Stromal cell of bone marrow (primary cell): ENCODE measurements around the gene HTT.

Experiments used
- DNase-seq: peaks from one replicate; pipeline ENCODE4 v3.0.0-alpha.2; 2012; ENCODE audit warnings: low read depth

Gene HTT

DNA sequence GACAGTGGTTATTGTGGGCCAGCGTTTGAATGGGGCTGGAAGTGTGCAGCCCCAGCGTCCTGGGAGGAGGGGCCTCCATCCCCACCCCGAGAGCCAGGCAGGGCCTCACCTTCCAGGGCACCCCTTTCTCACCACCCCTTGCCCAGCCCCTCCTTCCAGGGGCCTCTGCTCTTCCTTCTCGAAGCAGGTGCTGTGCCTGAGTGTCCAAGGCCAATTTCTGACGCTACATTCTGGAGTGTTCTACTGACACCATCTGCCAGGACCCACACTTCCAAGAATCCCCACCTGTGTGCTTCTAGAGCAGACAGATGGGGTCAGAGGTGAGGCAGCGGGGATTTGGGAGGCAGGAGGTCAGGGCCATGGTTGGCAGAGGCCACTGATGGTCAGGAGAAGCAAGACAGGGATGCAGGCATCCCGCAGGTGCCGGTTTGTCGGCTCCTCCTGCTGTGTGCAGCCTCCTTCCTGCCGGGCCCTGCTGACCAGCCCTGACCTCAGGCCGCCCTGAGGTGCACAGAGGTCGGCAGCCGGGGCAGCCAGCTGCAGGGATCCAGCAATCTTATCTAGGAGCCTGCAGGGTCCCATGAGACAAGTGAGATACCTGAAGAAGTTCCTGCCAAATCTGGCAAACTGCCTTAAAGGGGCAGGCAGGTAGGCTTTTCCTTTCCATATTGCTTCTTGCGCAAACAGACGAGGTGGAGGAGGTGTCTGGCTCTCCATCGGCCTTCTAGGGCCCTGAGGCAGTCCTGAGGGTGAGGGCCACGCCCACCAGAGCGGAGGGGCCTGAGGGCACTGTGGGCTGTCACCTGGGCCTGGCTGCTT, 193.3 kb downstream of the HTT start:
- no peak for DNase-seq

DNA sequence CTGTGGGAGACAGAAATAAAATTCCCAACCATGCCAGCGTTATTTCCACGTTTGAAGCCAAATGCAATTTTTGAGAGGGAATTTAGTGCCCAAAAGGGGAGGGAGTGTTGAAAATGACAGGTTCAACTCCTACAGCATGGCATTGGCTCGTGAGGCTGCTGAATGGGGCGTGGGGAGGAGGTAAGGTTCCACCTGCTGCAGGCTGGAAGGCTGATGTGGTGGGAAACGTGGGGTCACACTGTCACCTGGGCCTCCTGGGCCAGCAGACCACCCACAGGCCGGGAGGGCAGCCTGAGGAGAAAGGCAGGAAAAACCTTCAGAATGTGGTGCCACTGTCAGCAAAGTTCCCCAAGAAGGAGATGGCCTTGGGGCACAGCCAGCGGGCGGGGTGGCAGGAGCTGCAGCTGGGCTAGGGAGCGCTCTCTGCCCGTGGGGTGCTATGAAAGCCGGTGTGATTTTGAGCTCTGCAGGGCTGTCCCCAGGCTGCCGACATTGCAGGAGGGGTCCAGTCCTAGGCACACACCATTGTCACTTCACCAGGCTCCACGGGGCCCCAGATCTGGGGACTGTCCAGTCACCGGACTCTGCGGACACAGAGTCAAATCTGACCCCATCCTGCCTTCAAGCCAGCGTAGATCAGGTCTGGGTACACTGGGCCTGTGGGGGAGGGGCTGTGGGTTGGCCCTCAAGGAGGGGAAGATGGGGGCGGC, 194.1 kb downstream of the HTT start:
- DNase-seq: no peak

DNA sequence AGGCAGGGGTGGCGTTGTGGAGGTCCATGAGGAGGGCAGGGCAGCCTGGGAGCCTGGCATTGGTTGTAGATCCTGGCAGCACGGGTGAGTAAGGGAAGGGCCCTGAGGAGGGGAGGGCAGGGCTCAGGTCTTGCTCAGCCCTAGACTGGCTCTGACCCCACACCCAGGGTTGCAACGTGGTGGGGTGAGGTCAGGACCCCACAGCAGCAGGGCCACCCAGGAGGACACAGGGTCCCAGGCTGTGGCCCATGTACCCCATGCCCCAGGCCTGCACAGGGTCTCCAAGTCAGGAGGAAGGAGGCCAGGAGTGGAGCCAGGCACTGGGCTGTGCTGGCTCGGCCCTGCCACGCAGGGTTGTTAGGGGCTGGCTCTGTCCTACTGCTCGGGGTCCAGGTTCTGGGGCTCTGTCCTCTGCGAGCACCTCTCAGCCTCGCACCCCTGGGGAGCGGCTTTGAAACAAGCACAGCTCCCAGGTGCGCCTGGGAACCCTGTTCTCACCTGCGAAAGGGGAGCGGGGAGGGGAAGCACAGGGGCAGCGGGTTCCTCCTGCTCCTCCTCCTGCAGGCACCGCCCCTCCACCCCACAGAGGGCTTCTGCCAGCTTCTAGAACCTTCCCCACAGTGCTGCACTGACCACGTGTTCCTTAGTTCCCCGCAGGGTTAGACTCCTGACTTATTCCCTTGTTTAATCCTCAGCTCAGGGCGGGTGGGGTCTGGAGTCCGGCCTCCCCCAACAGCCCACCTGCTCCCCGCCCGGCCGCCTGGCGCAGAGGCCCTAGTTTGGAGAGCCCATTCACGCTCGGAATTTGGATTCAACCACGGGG, 194.8 kb downstream of the HTT start:
- DNase-seq: no peak

DNA sequence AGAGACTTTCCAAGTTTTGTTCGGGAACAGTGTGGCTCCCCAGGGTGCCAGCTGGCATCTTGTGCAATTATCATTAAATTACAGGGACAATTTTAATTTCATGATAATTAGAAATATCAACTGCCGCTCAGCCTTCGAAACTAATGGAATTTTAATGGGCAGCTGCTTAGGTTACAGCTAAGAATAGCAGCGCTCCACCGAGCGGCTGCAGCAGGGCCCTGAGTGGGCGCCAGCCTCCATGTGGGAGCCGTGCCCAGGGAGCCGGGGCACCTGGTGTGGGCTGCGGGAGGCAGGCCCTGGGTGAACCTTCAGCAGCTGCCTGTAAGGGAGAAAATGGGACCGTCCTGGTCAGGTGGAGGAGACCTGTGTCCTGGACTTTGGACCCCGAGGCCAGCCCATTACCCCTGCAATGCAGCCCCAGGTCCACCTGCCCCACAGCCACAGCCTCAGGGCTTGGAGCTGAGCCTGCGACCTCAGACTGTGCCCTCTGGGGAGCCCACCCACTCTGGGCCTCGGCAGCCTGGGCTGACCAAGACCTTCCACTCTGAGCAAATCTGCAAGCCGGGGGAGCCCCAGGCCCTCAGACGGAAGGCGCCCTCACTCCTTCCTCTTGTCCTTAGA, 195.6 kb downstream of the HTT start:
- no peak for DNase-seq

DNA sequence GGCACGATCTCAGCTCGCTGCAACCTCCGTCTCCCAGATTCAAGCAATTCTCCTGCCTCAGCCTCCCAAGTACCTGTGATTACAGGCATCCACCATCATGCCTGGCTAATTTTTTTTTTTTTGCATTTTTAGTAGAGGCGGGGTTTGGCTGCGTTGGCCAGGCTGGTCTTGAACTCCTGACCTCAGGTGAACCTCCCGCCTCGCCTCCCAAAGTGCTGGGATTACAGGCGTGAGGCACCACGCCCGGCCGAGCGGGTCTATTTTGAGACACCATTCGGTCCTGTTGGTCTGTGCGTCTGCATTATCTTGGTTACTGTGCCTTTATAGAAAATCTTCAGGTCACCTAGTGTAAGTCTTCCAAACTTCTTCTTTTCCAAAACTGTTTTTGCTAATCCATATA, 196.7 kb downstream of the HTT start:
- no peak for DNase-seq

DNA sequence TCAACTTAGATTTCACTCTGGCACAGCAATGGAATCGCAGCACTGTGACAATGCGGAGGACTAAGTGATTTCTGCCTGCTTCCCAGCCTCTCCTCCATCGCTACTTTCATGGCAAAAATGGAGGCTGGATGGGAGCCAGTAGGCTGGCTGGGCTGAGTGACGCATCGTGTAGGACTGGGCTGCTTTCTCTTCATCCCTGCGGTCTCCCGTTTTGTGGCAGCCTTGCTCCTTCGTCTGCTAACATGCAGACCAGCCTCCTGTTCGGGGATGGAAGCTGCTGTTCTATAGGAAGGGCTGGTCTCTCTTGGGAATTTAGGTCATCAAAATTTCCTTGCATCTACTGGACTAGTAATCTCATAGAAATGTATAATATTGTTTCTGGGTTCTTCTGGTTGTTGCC, 202.5 kb downstream of the HTT start:
- DNase-seq: no peak

DNA sequence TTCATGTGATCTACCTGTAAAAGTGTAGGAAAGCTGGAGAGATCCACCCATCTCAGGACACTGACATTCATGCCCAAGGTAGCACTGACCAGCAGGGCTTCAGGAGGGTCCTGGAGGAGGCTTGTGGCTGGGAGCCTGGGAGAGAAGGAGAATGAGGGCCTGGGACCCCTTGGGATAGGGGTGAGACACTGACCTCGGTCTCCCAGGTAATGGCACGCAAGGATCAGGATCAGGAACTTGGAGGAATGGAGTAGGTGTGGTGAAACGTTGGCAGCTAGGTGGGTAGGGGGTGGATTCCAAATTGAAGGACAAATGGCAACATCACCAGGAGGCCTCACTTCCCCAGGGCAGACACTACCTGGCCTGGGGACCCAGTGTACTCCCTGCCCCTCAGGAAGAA, 206.0 kb downstream of the HTT start:
- DNase-seq: no peak

DNA sequence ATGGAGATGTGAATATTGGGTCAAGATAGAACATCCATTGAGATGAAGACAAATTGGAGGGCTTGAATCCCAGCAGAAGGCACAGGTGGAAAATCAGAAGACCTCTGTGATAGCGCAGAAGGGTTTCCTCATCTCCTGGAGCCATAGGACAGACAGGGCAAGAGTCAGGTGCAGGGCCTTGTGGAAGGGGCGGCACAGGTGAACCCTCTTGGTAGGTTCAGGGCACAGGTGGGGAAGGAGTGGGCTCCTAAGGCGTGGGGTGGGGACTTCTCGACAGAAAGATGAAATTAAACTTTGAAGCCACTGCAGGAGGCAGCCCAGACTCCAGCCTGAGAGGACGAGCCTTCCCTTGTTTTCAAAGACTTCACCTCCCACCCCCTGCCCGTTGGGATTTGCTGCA, 209.0 kb downstream of the HTT start:
- DNase-seq: no peak

DNA sequence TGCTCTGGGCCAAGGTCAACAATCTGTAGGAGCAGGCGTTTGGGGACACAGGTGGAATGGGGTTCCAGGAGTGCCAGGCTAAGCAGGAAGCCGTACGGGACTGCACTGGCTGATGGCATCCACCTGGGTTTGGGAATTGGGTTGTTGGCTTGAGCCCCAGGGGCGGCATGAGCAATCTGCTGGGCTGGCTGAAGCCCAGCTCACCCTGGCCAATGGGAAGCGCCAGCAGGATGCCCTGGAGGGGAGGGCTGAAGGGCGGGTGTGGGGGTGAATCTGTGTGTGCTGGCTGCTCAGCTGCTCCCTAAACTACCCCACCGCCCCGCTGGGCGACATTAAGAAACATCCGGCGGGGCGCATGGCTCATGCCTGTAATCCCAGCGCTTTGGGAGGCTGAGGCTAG, 209.4 kb downstream of the HTT start:
- no peak for DNase-seq

DNA sequence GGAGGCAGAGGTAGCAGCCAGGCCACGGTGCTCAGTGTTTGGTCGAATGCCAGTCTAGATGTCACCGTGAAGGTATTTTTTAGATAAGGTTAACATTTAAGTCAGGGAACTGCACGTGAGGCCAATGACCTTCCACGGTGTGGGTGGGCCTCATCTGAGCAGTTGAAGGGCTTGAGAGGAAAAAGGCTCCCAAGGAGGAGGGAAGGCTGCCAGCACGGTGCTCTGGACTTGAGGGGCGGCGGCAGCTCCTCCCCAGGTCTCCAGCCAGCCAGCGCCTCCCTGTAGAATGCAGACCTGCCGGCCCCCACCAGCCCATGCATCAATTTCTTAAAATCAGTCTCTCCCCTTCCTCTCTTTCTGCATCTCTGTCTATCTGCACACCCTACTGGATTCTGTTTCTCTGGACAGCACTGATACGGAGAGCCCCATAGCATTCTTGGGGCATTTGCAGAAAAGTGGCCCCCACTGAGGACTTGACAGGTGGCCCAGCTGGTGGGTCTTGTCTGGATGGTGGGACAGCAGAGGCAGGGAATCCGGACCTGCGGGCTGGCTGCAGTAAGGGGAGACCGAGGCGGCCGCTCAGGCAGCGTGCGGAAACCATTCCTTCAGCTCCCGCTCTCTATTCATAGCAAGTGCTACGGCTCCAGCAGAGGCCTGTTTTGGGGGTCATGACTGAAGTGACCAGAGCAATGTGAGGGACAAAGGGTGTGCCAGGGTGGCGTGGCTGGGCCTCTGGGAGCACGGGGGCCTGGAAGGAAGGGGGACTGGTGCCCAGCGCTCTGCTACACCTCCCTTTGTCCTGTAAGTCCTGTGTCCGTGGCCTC, 210.5 kb downstream of the HTT start:
- no peak for DNase-seq

DNA sequence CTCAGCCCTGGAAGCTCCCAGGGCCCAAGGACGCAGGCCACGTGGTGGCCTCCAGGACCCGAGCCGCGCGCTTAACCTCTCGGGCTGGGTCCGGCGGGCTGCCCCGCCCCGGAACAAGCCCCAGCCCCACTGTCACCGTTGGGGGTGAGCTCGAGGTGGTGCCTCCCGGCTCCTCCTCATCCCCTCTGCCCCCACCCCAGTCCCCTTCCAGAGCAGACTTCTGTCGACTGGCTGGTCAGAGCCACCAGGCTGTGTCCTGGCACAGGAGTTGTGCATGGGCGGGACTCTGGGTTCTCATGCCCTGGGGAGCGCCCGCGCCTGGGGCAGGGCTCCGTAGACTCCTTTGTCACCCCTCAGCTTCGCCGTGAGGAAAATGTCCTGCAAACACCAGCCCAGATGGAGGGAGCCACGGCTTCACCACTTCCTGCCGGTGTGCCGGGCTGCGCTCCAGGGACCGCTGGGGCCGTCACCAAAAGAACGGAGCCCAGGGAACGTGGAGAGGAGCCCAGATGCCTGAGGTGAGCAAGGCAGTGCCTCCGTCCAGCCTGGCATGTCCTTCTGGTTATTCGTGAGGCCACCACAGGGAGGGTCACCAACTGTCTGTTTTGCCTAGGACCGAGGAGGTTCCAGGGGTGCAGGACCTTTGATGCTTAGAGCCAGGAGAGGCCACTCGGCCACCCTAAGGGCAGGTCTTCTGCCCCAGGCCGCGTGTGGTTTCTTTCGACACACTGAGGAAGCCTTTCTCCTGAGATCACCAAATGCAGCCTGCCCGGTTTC, 211.3 kb downstream of the HTT start:
- DNase-seq: peak; percentile 32

DNA sequence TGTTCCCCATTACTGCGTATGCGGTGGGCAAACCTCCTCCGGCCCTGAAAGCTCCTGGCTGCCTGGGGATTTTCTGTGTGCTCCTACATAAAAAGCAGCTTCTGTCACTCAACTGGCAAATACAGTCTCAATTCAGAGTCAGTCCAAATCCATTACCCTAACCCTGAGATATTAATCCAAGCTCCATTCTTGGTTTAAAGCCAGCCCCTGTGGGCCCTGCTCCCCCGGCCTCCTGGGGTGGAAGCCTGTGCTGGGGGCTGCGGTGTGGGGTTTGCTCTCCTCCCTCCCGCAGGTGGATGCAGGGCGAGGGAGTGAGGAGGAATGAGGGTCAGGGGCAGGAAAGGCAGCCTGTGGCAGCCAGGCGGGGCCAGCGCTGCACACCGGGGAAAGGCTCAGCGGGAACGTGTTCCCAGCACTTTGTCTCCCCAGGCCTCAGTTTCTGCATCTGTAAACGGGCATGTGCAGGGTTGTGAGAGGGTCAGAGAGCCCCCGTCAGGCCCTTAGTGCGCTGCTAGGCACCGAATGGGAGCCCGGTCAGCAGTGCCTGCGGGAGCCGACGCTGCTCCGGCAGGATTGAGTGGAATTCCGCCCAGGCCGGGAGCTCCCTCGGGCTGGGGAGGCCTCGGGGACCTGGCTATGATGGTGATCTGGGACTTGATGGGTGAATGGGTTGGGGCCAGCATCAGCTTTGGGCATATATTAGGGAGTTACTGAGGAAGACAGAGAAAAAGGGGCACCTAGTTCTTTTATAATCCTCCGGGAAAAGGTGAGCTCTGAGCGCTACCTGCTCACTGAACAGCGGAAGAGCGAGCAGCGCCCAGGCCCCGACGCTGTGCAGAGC, 212.1 kb downstream of the HTT start:
- no peak for DNase-seq

DNA sequence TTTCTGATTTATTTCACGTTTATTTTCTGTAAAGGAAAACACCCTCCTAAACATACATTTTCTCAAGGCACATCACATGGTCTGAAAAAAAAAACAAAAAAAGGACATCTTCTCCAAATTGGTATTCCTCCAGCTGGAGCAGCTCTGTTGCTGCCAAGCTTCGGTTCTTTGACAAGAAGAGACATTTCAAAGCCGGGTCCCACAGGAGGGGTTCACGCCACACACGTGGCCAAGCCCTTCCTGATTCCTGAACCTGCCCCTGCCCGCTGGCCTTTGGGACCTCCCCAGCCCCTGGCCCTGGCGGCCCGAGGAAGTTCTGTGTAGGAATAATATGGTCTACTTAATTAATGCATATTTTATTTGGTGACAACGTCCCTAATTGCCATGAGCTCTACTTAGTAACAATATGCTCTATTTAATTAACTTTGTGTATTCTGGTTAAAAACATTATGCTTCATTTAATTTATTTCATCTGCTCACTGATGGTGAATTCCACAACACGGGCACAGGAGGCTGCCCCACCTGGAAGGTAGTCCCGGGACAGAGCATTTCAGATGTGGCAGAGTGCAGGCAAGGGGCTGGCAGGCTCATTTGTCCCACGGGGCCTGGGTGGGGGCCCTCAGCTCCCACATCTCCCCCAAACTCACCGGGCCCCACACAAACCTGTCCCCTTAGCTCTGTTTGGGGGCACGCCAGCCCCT, 212.9 kb downstream of the HTT start:
- no peak for DNase-seq

DNA sequence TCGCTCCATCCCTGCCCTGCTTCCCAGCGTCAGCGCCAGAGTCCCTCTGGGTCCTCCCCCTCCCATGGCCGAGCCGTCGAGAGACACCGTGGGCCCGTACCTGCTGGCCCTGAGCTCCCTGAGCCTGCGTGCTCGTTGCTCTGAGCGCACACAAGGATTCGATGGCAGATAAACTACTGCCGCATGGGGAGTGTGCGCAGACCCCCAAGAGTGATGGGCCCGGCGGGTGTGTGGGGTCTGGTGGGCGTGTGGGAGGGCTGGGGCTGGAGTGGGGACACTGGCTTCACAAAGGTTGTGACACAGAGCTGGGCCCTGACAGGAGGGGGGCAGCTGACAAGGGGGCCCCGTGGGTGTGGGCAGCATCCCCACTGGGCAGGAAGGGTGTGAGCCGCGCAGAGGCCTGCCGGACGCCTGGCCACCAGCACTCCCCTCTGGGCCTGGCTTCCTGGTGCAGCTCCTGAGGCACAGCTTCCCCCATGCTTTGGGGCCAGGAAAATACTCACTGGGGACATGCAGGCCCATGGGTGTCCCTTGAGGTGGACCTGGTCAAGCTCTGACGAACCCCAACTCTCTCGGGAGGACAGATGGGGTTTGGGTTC, 213.6 kb downstream of the HTT start:
- DNase-seq: no peak

DNA sequence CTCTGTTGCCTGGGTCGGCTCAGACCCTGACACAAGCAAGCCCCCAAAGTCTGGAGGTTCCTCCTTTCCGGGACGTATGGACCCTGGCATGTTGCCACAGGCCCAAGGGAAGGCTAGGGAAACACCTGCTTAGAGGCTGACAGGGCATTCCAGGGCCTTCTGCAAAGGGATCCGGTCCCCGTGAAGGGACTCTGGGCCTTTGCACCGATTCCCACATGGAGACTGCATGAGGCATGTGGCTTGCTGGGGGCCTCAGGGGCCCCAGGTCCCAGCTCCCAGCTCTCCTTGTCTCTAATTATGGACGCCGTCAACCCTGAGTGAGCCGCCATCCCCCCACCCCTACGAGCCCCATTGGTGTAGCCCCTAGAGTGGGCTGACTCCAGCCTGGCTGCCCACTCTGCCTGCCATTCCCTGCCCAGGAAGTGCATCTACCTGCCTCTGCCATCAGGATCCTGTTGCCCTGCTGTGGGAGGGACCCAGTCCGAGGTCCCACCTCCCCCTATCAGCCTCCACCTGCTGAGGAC, 214.2 kb downstream of the HTT start:
- DNase-seq: no peak

DNA sequence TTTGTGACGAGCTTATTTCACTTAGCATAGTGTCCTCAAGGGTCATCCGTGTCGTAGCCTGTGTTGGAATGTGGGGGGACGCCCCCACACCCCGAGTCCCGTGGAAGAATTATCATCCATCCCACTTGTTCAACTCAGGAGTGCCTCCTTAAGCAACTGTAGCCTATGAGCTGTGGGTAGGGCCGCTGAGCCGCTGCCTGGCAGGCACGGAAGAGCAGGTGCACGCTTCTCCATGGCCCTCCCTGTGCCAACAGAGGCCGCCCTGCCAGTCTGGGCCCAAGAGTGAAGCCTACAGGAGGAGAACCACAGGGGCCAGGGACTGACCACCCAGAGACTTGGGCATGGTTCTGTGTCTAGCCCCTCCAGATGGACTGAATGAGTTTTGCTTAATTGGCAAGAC, 216.0 kb downstream of the HTT start:
- DNase-seq: no peak

DNA sequence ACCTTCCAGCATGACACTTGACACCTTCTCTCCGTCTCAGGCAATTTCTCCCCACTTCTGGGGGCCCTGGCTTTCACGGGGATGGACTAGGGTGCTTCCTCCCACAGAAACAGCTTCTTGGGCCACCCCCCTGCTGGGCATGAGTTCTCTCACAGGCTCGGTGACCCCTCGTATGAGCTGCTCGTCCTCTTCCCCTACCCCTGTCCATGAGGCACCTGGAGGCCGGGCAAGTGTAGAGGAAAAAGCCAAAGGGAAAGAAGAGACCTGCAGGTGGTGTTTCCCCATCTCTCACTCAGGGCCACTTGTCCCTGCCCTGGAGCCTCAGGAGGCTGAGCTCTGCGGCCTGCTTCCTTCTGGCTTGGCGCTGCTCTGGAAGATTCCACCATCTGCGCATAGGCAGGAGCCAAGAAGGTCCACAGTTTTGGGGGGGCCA, 216.4 kb downstream of the HTT start:
- no peak for DNase-seq

DNA sequence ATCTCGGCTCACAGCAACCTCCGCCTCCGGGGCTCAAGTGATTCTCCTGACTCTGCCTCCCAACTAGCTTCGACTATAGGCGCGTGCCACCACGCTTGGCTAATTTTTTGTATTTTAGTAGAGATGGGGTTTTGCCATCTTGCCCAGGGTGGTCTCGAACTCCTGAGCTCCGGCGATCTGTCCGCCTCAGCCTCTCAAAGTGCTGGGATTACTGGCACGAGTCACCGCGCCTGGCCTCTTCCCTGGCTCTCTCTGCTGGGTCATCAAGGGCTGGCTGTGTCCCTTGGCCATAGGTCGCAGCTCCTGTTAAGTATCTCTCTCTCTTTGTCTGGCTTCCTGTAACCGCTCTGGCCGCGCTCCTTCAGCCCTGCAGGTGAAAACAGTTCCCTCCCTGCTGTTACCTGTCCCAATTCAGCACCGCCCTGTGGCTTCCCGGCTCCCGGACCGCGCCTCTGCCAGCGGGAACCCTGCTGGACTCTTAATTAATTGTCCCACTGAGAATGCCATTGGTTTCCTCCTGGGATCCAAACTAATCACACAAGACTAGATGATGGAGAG, 217.0 kb downstream of the HTT start:
- no peak for DNase-seq
